Adrenal gland (tissue), 12 donors: Measurements from ENCODE around the gene BIRC7. TPM values are rescaled to one million over a fixed set of nuclear protein-coding genes. Genes with fewer than 3 reads are reported as not detected.

Experiments
- DNase-seq, 7 donors: peaks; one replicate each; pipeline ENCODE4 v3.0.0-alpha.2; 2019 to 2020
- H3K27ac ChIP-seq, 5 donors: fragments of 200-600 bp; sonication (generic) in 4 of 5; 1 replicate in 3 of 5; 2 replicates in 2 of 5; pipeline versions ENCODE4 v1.5.1 to v1.8.0; 2016 to 2020; ENCODE audit warnings: mild to moderate bottlenecking in 1 of 5
- H3K27me3 ChIP-seq: fragments of 200-600 bp; 2 replicates; pipeline ENCODE4 v1.8.0; 2021
- H3K36me3 ChIP-seq, 2 donors: fragments of 200-600 bp; replicated peaks in 1 of 2; 1 replicate in 1 of 2; 2 replicates in 1 of 2; pipeline versions ENCODE4 v1.5.1 to v1.8.0; 2018 to 2022
- H3K4me1 ChIP-seq, 2 donors: fragments of 200-600 bp; replicated peaks in 1 of 2; 1 replicate in 1 of 2; 2 replicates in 1 of 2; pipeline versions ENCODE4 v1.5.1 to v1.8.0; 2018 to 2021
- H3K4me3 ChIP-seq, 4 donors: fragments of 200-600 bp; sonication (generic) in 3 of 4; one replicate each; pipeline ENCODE4 v1.5.1; 2016 to 2018
- H3K9me3 ChIP-seq, 3 donors: fragments of 200-600 bp; sonication (generic) in 1 of 3; replicated peaks in 1 of 3; 1 replicate in 2 of 3; 2 replicates in 1 of 3; pipeline versions ENCODE4 v1.5.1 to v1.8.0; 2016 to 2021
- CTCF ChIP-seq, 6 experiments: fragments of 450-650 bp in 4 of 6; fragments of 200-600 bp in 2 of 6; sonication (generic) in 1 of 6; IDR thresholded peaks; 1 replicate in 5 of 6; 2 replicates in 1 of 6; pipeline versions ENCODE4 v1.5.1 to v1.8.0; 2016 to 2021; ENCODE audit warnings: antibody characterized with exemption in 6 of 6, mild to moderate bottlenecking in 2 of 6, moderate library complexity in 1 of 6
- POLR2A ChIP-seq, 2 donors: fragments of 450-650 bp; IDR thresholded peaks; one replicate each; pipeline ENCODE4 v1.6.1; 2017; ENCODE audit warnings: antibody characterized with exemption in 2 of 2, mild to moderate bottlenecking in 2 of 2, moderate library complexity in 1 of 2
- WGBS, 4 donors: extraction: QIAGEN DNeasy Blood & Tissue Kit in 2 of 4; methylation state at CpG; one replicate each; pipeline versions ENCODE4 v1.1.5 to v1.1.7; 2013 to 2017; 5-methylcytosine and 5-hydroxymethylcytosine counted together
- intact Hi-C, 2 donors: fragments of 100-400 bp; cut with DNase I; formaldehyde crosslinking; loops; one replicate each; pipeline versions ENCODE4 v1.14.1 to v1.15.0; 2022 to 2023
- polyA plus RNA-seq, 3 donors: library from polyadenylated mRNA; stranded (reverse); fragments of 200-250 nt in 2 of 3; fragments of 350-450 nt in 1 of 3; fragmentation: Illumina TruSeq in 1 of 3; extraction: RNeasy Lipid Tissue Mini Kit (QIAGEN cat#74804) in 1 of 3; gene quantifications; one replicate each; pipeline ENCODE4 v1.2.3, GENCODE V29; 2013 to 2014
- total RNA-seq, 9 donors: library from RNA; depleted of rRNA in 4 of 9; stranded (reverse); fragments of >200 nt in 4 of 9; fragments of 120-200 nt in 1 of 9; fragmentation: NEBNext Ultra II Directional in 1 of 9; extraction: Animal tissue kit (Norgen Biotek cat#: 25700) in 1 of 9; gene quantifications; one replicate each; pipeline versions ENCODE4 v1.1.0 to v1.2.4, GENCODE V29; 2013 to 2023
- donor health status: healthy with polysubstance abuse.
- donor health status: Bipolar disorder and iron deficiency.
- donor health status: DM: yes; HTN: yes; CAD: no.
- donor health status: DM: no; HTN: no; CAD: no.
- donor health status: DM: no; HTN: no; CAD: no.
- donor health status: DM: yes; HTN: yes; CAD: no.

The BIRC7 gene
- total and polyA plus RNA-seq, 12 donors: 0.28 to 117 (median 1.1) TPM; not detected in 5

GRCh38 chr20:63227260-63227659 lies 8.4 kb upstream of the BIRC7 start:
- Histone ChIP-seq H3K27me3 (peaks cover 4% of the 10 kb centered on the region), H3K9me3 (no peaks in the 10 kb centered on the region), H3K4me1 (peaks cover 0 to 5% of the 10 kb centered on the region in 2 donors), H3K4me3 (no peak overlapping the region), H3K36me3 (no peaks in the 10 kb centered on the region), H3K27ac (no peak overlapping the region)
- DNase-seq: no peak
- 68 to 86% (median 83%) methylated on average over 4 to 5 of the region's 5 CpGs for WGBS, 4 donors
- TF ChIP-seq POLR2A (IDR thresholded peaks at IDR 0.05): no peak
- intact Hi-C loops: no loop called here

DNA sequence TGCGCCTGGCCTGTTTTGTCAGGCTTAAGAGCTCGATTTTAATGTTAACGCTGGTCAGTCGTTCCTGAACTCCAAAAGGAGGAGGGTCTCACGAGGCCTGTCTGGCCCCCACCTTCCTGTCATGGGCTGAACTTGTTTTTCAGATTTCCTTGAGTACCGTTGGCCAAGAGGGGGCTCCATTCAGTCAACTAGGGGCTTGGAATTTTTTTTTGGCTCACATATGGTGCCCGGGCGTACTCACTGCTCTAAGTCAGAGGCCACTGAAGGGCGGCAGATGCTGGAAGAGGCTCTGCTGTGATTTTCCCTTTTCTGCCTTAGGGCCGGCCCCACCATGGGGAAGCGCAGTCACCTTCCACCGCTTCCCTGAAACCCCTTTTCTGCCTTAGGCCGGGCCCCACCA lies 6.9 kb upstream of the BIRC7 start:
- 57 to 62% (median 60%) methylated on average over 13 of the region's 13 CpGs for WGBS, 4 donors
- no peak for TF ChIP-seq POLR2A (IDR thresholded peaks at IDR 0.05)
- TF ChIP-seq CTCF (IDR thresholded peaks at IDR 0.05): no peak
- no peak overlapping the region for H3K4me3 ChIP-seq
- H3K4me1 ChIP-seq: peaks cover 0 to 5% of the 10 kb centered on the region in 2 donors
- no peaks in the 10 kb centered on the region for H3K9me3 ChIP-seq
- H3K27ac ChIP-seq: no peak overlapping the region
- intact Hi-C loops: no loop called here
- H3K27me3 ChIP-seq: peaks cover 4% of the 10 kb centered on the region
- no peak for DNase-seq
- no peaks in the 10 kb centered on the region for H3K36me3 ChIP-seq

GRCh38 chr20:63230800-63231268 lies 4.9 kb upstream of the BIRC7 start:
- TF ChIP-seq POLR2A (IDR thresholded peaks at IDR 0.05) (no peak), CTCF (IDR thresholded peaks at IDR 0.05) (peak; percentile 15 to 60 (median 52))
- Histone ChIP-seq H3K27me3 (peaks cover 4% of the 10 kb centered on the region), H3K9me3 (no peaks in the 10 kb centered on the region), H3K4me1 (no peaks in the 10 kb centered on the region), H3K4me3 (no peak overlapping the region), H3K27ac (no peak overlapping the region), H3K36me3 (no peaks in the 10 kb centered on the region)
- 8 to 17% (median 14%) methylated on average over 13 to 17 of the region's 17 CpGs for WGBS, 4 donors
- DNase-seq: peak; percentile 38 to 75 (median 66)
- intact Hi-C loops: loop anchor here in 1 of 2 donors (5.0 kb wide), 2 partner anchors 49 to 174 kb away; no protein-coding TSS in a partner anchor

DNA sequence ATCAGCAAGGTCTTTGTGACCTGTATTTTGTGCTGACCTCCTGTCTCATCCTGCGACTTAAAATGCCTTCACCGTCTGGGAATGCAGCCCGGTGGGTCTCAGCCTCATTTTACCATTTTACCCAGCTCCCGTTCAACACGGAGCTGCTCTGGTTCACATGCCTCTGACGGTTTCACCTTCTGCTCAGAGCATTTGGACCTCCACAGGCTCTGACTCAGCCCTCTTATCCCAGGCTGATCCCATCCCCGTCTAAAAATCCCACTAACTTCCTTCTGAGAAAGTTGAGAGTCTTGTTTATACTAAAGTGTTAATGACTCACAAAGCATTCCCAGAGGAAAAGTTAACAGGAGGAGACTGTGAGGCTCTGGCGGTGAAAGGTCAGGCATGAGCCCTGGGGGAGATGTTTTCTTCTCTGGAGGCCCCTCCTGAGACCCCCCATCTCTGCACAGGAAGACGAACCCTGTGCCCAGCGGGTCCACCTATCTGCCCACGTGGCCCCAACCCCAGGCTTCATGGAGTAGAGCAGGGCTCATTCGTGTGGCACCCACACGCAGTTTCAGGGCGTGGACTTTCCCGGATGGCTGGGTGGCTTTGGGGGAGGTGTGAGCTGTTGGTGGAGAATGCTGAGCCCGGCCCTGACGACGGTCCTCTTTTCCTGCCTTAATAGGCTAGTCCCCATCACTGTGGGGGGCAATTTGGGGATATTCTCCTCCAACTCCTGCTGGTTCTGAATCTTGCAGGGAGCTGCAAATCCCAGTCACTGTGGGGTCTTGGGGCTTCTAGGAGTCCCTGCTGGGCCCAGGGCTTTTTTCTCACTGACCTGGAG lies 3.3 kb upstream of the BIRC7 start:
- H3K4me1 ChIP-seq: no peaks in the 10 kb centered on the region
- no peaks in the 10 kb centered on the region for H3K9me3 ChIP-seq
- H3K27me3 ChIP-seq: peaks cover 4% of the 10 kb centered on the region
- TF ChIP-seq POLR2A (IDR thresholded peaks at IDR 0.05) (no peak), CTCF (IDR thresholded peaks at IDR 0.05) (no peak)
- H3K27ac ChIP-seq: no peak overlapping the region
- intact Hi-C loops: loop anchor here in 1 of 2 donors (5.0 kb wide), 2 partner anchors 50 to 175 kb away; no protein-coding TSS in a partner anchor
- 60 to 72% (median 62%) methylated on average over 15 to 18 of the region's 18 CpGs for WGBS, 4 donors
- no peak overlapping the region for H3K4me3 ChIP-seq
- DNase-seq: no peak
- H3K36me3 ChIP-seq: no peaks in the 10 kb centered on the region
